ENCODE measurements around the gene ITGAL. TPM values are rescaled to one million over a fixed set of nuclear protein-coding genes. Genes with fewer than 3 reads are reported as not detected.

ITGAL gene
- total RNA-seq, 2 donors from 2014 or later: not detected

DNA sequence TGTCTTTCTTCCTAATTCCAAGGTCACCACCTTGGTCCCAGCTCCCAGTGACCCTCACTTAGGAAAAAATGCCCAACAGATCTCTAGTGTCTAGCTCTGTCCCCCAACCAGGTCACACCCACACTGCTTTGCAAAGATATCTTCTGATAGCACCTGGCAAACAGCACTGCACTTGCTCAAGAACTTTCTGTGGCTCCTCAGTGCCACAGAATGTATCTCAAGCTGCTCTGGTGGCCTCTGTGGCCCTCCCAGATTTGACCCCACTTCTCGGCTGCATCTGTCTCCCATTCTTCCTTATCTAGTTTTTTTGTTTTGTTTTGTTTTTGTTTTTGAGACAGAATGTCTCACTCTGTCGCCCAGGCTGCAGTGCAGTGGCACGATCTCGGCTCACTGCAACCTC lies 94.0 kb downstream of the ITGAL start:
- peaks cover 21% of the 10 kb centered on the region for H3K27me3 Mint-ChIP-seq (ENCODE audit: insufficient read depth)
- 96% methylated on average over 3 to 4 of the region's 4 CpGs for WGBS, 2 experiments (ENCODE audit: insufficient coverage in 1 of 2, insufficient read length in 1 of 2)
- no peak for DNase-seq

DNA sequence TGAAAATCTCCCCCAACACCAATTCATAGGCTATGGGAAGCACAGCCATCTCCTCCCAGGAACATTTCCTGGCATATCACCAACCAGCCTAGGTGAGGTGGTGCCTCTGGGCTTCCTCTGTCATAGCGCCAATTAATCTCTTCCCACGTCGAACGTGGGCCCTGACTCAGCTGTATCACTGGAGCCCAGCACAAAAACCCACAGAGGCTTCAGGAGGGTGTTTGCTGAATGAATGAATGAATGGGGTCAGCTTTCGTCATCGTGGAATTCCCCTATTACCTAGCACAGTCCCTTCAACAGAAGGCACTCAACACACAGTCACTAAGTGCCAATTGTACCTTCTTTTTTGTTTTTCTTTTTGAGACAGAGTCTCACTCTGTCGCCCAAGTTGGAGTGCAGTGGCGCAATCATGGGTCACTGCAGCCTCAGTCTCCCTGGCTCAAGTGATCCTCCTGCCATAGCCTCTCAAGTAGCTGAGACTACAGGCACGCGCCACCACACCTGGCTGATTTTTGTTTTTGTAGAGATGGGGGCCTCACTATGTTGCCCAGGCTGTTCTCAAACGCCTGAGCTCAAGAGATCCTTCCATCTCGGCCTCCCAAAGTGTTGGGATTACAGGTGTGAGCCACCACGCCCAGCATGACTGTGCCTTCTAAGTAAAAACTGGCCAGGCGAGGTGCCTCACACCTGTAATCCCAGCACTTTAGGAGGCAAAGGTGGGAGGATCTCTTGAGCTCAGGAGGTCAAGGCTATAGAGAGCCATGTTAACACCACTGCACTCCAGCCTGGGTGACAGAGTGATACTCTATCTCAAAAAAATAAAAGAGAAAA lies 94.8 kb downstream of the ITGAL start:
- peaks cover 6% of the 10 kb centered on the region for H3K4me1 ChIP-seq (ENCODE audit: control insufficient read depth, insufficient read depth, low read length)
- H3K27ac ChIP-seq (ENCODE audit: low read depth, low read length): no peak overlapping the region
- H3K9ac ChIP-seq (ENCODE audit: extremely low read depth, low read length, poor library complexity, severe bottlenecking): no peak overlapping the region
- H3K36me3 ChIP-seq (ENCODE audit: control insufficient read depth, insufficient read depth, low read length): no peaks in the 10 kb centered on the region
- Mint-ChIP-seq H3K9me3 (no peaks in the 10 kb centered on the region), H3K36me3 (ENCODE audit: low read depth) (no peaks in the 10 kb centered on the region), H3K4me3 (no peak overlapping the region), H3K4me1 (peaks cover 12% of the 10 kb centered on the region), H3K27me3 (ENCODE audit: insufficient read depth) (peaks cover 17% of the 10 kb centered on the region), H3K27ac (no peak overlapping the region)
- WGBS, 2 experiments (ENCODE audit: insufficient coverage in 1 of 2, insufficient read length in 1 of 2): 91 to 95% methylated on average over 9 to 14 of the region's 14 CpGs
- no peaks in the 10 kb centered on the region for H3K9me3 ChIP-seq (ENCODE audit: control insufficient read depth, low read length)
- no peak overlapping the region for H3K4me3 ChIP-seq (ENCODE audit: low read length)
- no peak for DNase-seq
- H3K27me3 ChIP-seq (ENCODE audit: control insufficient read depth, insufficient read depth, low read length, poor library complexity, severe bottlenecking): no peaks in the 10 kb centered on the region
- TF ChIP-seq, protein P1, sequence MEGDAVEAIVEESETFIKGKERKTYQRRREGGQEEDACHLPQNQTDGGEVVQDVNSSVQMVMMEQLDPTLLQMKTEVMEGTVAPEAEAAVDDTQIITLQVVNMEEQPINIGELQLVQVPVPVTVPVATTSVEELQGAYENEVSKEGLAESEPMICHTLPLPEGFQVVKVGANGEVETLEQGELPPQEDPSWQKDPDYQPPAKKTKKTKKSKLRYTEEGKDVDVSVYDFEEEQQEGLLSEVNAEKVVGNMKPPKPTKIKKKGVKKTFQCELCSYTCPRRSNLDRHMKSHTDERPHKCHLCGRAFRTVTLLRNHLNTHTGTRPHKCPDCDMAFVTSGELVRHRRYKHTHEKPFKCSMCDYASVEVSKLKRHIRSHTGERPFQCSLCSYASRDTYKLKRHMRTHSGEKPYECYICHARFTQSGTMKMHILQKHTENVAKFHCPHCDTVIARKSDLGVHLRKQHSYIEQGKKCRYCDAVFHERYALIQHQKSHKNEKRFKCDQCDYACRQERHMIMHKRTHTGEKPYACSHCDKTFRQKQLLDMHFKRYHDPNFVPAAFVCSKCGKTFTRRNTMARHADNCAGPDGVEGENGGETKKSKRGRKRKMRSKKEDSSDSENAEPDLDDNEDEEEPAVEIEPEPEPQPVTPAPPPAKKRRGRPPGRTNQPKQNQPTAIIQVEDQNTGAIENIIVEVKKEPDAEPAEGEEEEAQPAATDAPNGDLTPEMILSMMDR (conservative IDR thresholded peaks at IDR 0.05): no peak

More for the DNA sequence above, 94.0 kb downstream of the ITGAL start:
- H3K9me3 ChIP-seq (ENCODE audit: control insufficient read depth, low read length): no peaks in the 10 kb centered on the region
- H3K9ac ChIP-seq (ENCODE audit: extremely low read depth, low read length, poor library complexity, severe bottlenecking): no peak overlapping the region
- H3K27me3 ChIP-seq (ENCODE audit: control insufficient read depth, insufficient read depth, low read length, poor library complexity, severe bottlenecking): no peaks in the 10 kb centered on the region
- peaks cover 6% of the 10 kb centered on the region for H3K4me1 ChIP-seq (ENCODE audit: control insufficient read depth, insufficient read depth, low read length)
- H3K4me3 ChIP-seq (ENCODE audit: low read length): no peak overlapping the region
- no peaks in the 10 kb centered on the region for H3K36me3 ChIP-seq (ENCODE audit: control insufficient read depth, insufficient read depth, low read length)
- Mint-ChIP-seq H3K4me1 (peaks cover 9% of the 10 kb centered on the region), H3K27ac (no peak overlapping the region), H3K4me3 (no peak overlapping the region), H3K36me3 (ENCODE audit: low read depth) (no peaks in the 10 kb centered on the region), H3K9me3 (no peaks in the 10 kb centered on the region)
- TF ChIP-seq, protein P1 (conservative IDR thresholded peaks at IDR 0.05): no peak
- H3K27ac ChIP-seq (ENCODE audit: low read depth, low read length): no peak overlapping the region

DNA sequence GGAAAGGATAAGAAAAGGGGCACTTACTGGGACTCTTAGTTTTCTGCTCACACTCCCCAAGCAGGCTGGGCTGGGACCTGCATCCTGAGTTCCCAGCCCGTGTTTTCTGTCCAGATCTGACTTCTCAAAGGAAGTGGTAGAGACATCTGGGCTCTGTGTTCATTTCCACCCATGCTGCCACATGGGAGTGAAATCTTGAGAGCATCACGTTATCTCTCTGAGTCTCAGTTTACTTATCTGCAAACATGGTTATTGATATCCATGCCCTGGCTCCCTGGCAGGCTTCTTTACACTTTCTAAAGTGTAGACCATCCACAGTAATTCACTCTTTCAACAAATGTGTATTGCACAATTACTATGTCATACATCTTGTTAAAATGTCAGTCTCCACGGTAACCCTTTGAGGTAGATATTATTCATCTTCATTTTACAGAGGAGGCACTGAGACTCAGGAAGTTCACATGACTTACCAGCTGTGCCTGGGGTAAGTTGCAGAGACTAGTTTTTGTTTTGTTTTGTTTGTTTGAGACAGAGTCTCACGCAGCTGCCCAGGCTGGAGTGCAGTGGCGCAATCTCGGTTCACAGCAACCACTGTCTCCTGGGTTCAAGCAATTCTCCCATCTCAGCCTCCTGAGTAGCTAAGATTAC lies 95.6 kb downstream of the ITGAL start:
- peaks cover 13% of the 10 kb centered on the region for H3K27me3 Mint-ChIP-seq (ENCODE audit: insufficient read depth)
- no peaks in the 10 kb centered on the region for H3K9me3 Mint-ChIP-seq
- H3K9me3 ChIP-seq (ENCODE audit: control insufficient read depth, low read length): no peaks in the 10 kb centered on the region
- H3K27ac Mint-ChIP-seq: no peak overlapping the region
- H3K4me3 Mint-ChIP-seq: no peak overlapping the region
- no peaks in the 10 kb centered on the region for H3K36me3 Mint-ChIP-seq (ENCODE audit: low read depth)
- peaks cover 12% of the 10 kb centered on the region for H3K4me1 Mint-ChIP-seq
- TF ChIP-seq, protein P1 (conservative IDR thresholded peaks at IDR 0.05): no peak
- DNase-seq: no peak
- 85 to 91% methylated on average over 2 to 6 of the region's 6 CpGs for WGBS, 2 experiments (ENCODE audit: insufficient coverage in 1 of 2, insufficient read length in 1 of 2)
- H3K36me3 ChIP-seq (ENCODE audit: control insufficient read depth, insufficient read depth, low read length): no peaks in the 10 kb centered on the region
- peaks cover 6% of the 10 kb centered on the region for H3K4me1 ChIP-seq (ENCODE audit: control insufficient read depth, insufficient read depth, low read length)
- H3K4me3 ChIP-seq (ENCODE audit: low read length): no peak overlapping the region
- no peak overlapping the region for H3K27ac ChIP-seq (ENCODE audit: low read depth, low read length)
- H3K9ac ChIP-seq (ENCODE audit: extremely low read depth, low read length, poor library complexity, severe bottlenecking): no peak overlapping the region
- no peaks in the 10 kb centered on the region for H3K27me3 ChIP-seq (ENCODE audit: control insufficient read depth, insufficient read depth, low read length, poor library complexity, severe bottlenecking)
